CD14-positive monocyte (primary cell): ENCODE results near the gene CHMP4B. TPM values are rescaled to one million over a fixed set of nuclear protein-coding genes. Genes with fewer than 3 reads are reported as not detected.

Experiments used
- DNase-seq, 3 donors: peaks; one replicate each; pipeline ENCODE4 v3.0.0-alpha.2; 2011 to 2022
- H2AFZ ChIP-seq: 2 replicates; pipeline ENCODE4 v1.6.0; 2012; ENCODE audit warnings: mild to moderate bottlenecking, low read depth, low read length, inconsistent platforms; ENCODE audit not compliant: insufficient read depth, poor library complexity, severe bottlenecking
- H3K27ac ChIP-seq, 2 donors: 1 replicate in 1 of 2; 2 replicates in 1 of 2; pipeline ENCODE4 v1.5.1; 2012 to 2013; ENCODE audit warnings: low read length in 2 of 2, control low read depth in 1 of 2, inconsistent platforms in 1 of 2, low read depth in 1 of 2, mild to moderate bottlenecking in 1 of 2
- H3K27me3 ChIP-seq, 2 donors: one replicate each; pipeline versions ENCODE4 v1.6.0 to v1.6.1; 2011 to 2013; ENCODE audit warnings: low read length in 2 of 2; ENCODE audit not compliant: control insufficient read depth in 2 of 2, insufficient read depth in 2 of 2
- H3K36me3 ChIP-seq, 2 donors: replicated peaks in 1 of 2; 1 replicate in 1 of 2; 2 replicates in 1 of 2; pipeline versions ENCODE4 v1.5.1 to v1.6.1; 2012 to 2013; ENCODE audit warnings: low read length in 2 of 2, control low read depth in 1 of 2, inconsistent platforms in 1 of 2, mild to moderate bottlenecking in 1 of 2; ENCODE audit not compliant: insufficient read depth in 2 of 2, control insufficient read depth in 1 of 2
- H3K4me1 ChIP-seq, 2 donors: 1 replicate in 1 of 2; 2 replicates in 1 of 2; pipeline versions ENCODE4 v1.5.1 to v1.6.1; 2012 to 2013; ENCODE audit warnings: low read length in 2 of 2, control low read depth in 1 of 2, inconsistent platforms in 1 of 2, mild to moderate bottlenecking in 1 of 2, moderate library complexity in 1 of 2; ENCODE audit not compliant: insufficient read depth in 2 of 2, control insufficient read depth in 1 of 2
- H3K4me2 ChIP-seq: replicated peaks from 2 replicates; pipeline ENCODE3; 2012; ENCODE audit warnings: low read length, moderate library complexity, mild to moderate bottlenecking; ENCODE audit not compliant: poor library complexity, severe bottlenecking; ENCODE audit errors: extremely low read depth
- H3K4me3 ChIP-seq, 3 experiments: fragments of 200-600 bp in 1 of 3; sonication (generic) in 1 of 3; replicated peaks in 1 of 3; 1 replicate in 2 of 3; 2 replicates in 1 of 3; pipeline ENCODE4 v1.5.1; 2011 to 2013; ENCODE audit warnings: low read length in 3 of 3, mild to moderate bottlenecking in 3 of 3, control low read depth in 2 of 3, low read depth in 2 of 3, inconsistent platforms in 1 of 3, moderate library complexity in 1 of 3
- H3K79me2 ChIP-seq: 2 replicates; pipeline ENCODE4 v1.6.0; 2012; ENCODE audit warnings: mild to moderate bottlenecking, control low read depth, inconsistent platforms, low read length, moderate library complexity; ENCODE audit not compliant: insufficient read depth
- H3K9ac ChIP-seq: 2 replicates; pipeline ENCODE4 v1.6.0; 2017; ENCODE audit warnings: low read length, mild to moderate bottlenecking; ENCODE audit not compliant: insufficient read depth, poor library complexity, severe bottlenecking
- H3K9me3 ChIP-seq, 2 donors: replicated peaks in 1 of 2; 1 replicate in 1 of 2; 2 replicates in 1 of 2; pipeline versions ENCODE4 v1.5.1 to v1.6.1; 2012 to 2013; ENCODE audit warnings: low read length in 2 of 2, control low read depth in 1 of 2; ENCODE audit not compliant: control insufficient read depth in 1 of 2, insufficient read depth in 1 of 2
- H4K20me1 ChIP-seq: 2 replicates; pipeline ENCODE4 v1.6.0; 2012; ENCODE audit warnings: mild to moderate bottlenecking, low read length, control low read depth, moderate library complexity; ENCODE audit not compliant: insufficient read depth
- H3K27ac Mint-ChIP-seq, 7 donors: one replicate each; pipeline ENCODE4 v1.8.0; 2020; ENCODE audit warnings: mild to moderate bottlenecking in 7 of 7, mixed read lengths in 7 of 7, moderate library complexity in 6 of 7, inconsistent platforms in 2 of 7
- H3K27me3 Mint-ChIP-seq, 3 donors: one replicate each; pipeline ENCODE4 v1.8.0; 2021 to 2022; ENCODE audit warnings: low read depth in 3 of 3, mild to moderate bottlenecking in 3 of 3, mixed read lengths in 3 of 3, moderate library complexity in 3 of 3, inconsistent platforms in 1 of 3
- H3K36me3 Mint-ChIP-seq, 2 donors: one replicate each; pipeline ENCODE4 v1.8.0; 2020; ENCODE audit warnings: mixed read lengths in 2 of 2, inconsistent platforms in 1 of 2, mild to moderate bottlenecking in 1 of 2
- H3K4me1 Mint-ChIP-seq: one replicate; pipeline ENCODE4 v1.8.0; 2020; ENCODE audit warnings: mild to moderate bottlenecking, mixed read lengths
- H3K4me3 Mint-ChIP-seq, 2 donors: one replicate each; pipeline ENCODE4 v1.8.0; 2020; ENCODE audit warnings: mild to moderate bottlenecking in 2 of 2, mixed read lengths in 2 of 2, moderate library complexity in 1 of 2
- H3K9me3 Mint-ChIP-seq, 7 donors: one replicate each; pipeline ENCODE4 v1.8.0; 2020 to 2022; ENCODE audit warnings: mixed read lengths in 7 of 7, mild to moderate bottlenecking in 6 of 7, moderate library complexity in 6 of 7, inconsistent platforms in 2 of 7
- WGBS: methylation state at CpG from one replicate; pipeline ENCODE4 v1.1.5; 2013; ENCODE audit warnings: missing lambda C conversion rate; ENCODE audit not compliant: insufficient coverage; 5-methylcytosine and 5-hydroxymethylcytosine counted together
- intact Hi-C, 2 donors: fragments of 100-400 bp; cut with micrococcal nuclease; formaldehyde crosslinking; loops; one replicate each; pipeline versions ENCODE4 v1.15.0 to v1.15.1; 2023
- polyA plus RNA-seq, 3 donors: library from polyadenylated mRNA; depleted of rRNA in 1 of 3; unstranded in 2 of 3; stranded (reverse) in 1 of 3; fragments of 300-500 nt in 2 of 3; fragments of >200 nt in 1 of 3; fragmentation: Illumina TruSeq in 2 of 3; gene quantifications; 1 replicate in 2 of 3; 2 replicates in 1 of 3; pipeline ENCODE4 v1.2.3, GENCODE V29; 2012 to 2021
- TF ChIP-seq, protein P1 (sequence below): fragments of 200-600 bp; IDR thresholded peaks from one replicate; pipeline ENCODE4 v1.8.0; 2022; ENCODE audit warnings: antibody characterized with exemption, mild to moderate bottlenecking

CHMP4B gene
- polyA plus RNA-seq, 3 donors: 7.1 to 181 (median 10.0) TPM

DNA sequence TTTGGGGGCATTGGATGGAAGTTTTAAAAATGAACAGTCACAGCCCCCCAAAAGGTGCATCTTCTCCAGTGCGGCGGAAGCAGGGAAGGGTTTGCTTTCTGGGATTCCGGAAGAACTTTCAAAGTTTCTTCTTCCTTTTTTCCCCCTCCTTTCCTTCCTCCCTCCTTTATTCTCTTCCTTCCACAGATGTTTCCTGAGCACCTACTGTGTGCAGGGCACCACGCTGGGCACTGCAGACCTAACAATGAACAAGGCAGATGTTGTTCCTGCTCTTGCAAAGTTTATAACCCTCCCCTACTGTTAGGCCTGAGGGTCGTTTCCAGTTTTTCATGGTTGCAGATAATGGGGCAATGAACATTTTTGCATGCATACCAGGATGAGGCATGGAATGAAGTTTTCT, 58.1 kb downstream of the CHMP4B start:
- H3K27me3 ChIP-seq: no peaks in the 10 kb centered on the region
- no peak overlapping the region for H3K27ac ChIP-seq
- H3K4me3 ChIP-seq: no peak overlapping the region
- H3K36me3 ChIP-seq: no peaks in the 10 kb centered on the region
- no peak for DNase-seq
- intact Hi-C loops: no loop called here
- no peak overlapping the region for H3K27ac Mint-ChIP-seq
- 17% methylated on average over 1 of the region's 5 CpGs for WGBS
- no peak overlapping the region for H2AFZ ChIP-seq
- H3K27me3 Mint-ChIP-seq: peaks cover 2 to 5% (median 4%) of the 10 kb centered on the region in 3 donors
- H3K9me3 ChIP-seq: no peaks in the 10 kb centered on the region
- no peaks in the 10 kb centered on the region for H3K4me1 Mint-ChIP-seq
- H3K4me2 ChIP-seq: no peak overlapping the region
- H3K9me3 Mint-ChIP-seq: no peaks in the 10 kb centered on the region
- H4K20me1 ChIP-seq: no peaks in the 10 kb centered on the region
- no peak overlapping the region for H3K9ac ChIP-seq
- TF ChIP-seq, protein P1, sequence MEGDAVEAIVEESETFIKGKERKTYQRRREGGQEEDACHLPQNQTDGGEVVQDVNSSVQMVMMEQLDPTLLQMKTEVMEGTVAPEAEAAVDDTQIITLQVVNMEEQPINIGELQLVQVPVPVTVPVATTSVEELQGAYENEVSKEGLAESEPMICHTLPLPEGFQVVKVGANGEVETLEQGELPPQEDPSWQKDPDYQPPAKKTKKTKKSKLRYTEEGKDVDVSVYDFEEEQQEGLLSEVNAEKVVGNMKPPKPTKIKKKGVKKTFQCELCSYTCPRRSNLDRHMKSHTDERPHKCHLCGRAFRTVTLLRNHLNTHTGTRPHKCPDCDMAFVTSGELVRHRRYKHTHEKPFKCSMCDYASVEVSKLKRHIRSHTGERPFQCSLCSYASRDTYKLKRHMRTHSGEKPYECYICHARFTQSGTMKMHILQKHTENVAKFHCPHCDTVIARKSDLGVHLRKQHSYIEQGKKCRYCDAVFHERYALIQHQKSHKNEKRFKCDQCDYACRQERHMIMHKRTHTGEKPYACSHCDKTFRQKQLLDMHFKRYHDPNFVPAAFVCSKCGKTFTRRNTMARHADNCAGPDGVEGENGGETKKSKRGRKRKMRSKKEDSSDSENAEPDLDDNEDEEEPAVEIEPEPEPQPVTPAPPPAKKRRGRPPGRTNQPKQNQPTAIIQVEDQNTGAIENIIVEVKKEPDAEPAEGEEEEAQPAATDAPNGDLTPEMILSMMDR: no peak
- H3K4me3 Mint-ChIP-seq: no peak overlapping the region
- H3K4me1 ChIP-seq: no peaks in the 10 kb centered on the region
- no peaks in the 10 kb centered on the region for H3K36me3 Mint-ChIP-seq
- H3K79me2 ChIP-seq: no peaks in the 10 kb centered on the region

DNA sequence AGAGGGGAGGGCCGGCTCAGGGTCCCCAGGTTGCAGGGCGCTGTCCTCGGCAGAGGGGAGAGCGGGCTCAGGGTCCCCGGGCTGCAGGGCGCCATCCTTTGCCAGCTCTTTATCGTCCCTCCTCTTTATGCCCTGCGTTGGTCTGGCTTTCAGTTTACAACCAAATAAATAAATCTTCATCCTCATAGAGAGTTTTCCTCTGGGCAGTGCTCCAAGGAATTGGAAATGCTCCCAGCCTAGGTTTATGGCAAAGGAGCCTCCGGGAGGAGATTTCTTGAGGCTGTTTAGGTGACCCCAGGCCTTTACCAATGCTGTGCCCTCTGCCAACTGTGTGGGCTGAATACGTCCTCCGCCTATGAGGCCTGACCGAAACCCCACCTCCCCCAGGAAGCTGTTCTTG, 60.2 kb downstream of the CHMP4B start:
- 94% methylated on average over 6 of the region's 12 CpGs for WGBS
- peaks cover 2 to 5% (median 4%) of the 10 kb centered on the region in 3 donors for H3K27me3 Mint-ChIP-seq
- Histone ChIP-seq H3K4me2 (no peak overlapping the region), H3K27ac (no peak overlapping the region), H4K20me1 (no peaks in the 10 kb centered on the region), H3K79me2 (no peaks in the 10 kb centered on the region), H3K9me3 (no peaks in the 10 kb centered on the region), H3K36me3 (no peaks in the 10 kb centered on the region), H3K9ac (no peak overlapping the region), H2AFZ (no peak overlapping the region), H3K4me3 (no peak overlapping the region), H3K4me1 (no peaks in the 10 kb centered on the region), H3K27me3 (no peaks in the 10 kb centered on the region)
- H3K36me3 Mint-ChIP-seq: no peaks in the 10 kb centered on the region
- TF ChIP-seq, protein P1: no peak
- no peak overlapping the region for H3K4me3 Mint-ChIP-seq
- H3K9me3 Mint-ChIP-seq: peaks cover 0 to 1% (median 0%) of the 10 kb centered on the region in 7 donors
- no peak overlapping the region for H3K27ac Mint-ChIP-seq
- H3K4me1 Mint-ChIP-seq: peaks cover 5% of the 10 kb centered on the region
- no peak for DNase-seq
- intact Hi-C loops: no loop called here
